NB4 (cell line): Measurements from ENCODE around the gene PDZRN3.

Experiments
- CTCF ChIP-seq: IDR thresholded peaks from one replicate; pipeline ENCODE4 v1.5.1; 2012; ENCODE audit warnings: low read depth, low read length
- MYC ChIP-seq: IDR thresholded peaks from 2 replicates; pipeline ENCODE4 v1.6.1; 2011; ENCODE audit warnings: low read depth, low read length
- POLR2A ChIP-seq: IDR thresholded peaks from 2 replicates; pipeline ENCODE4 v1.6.1; 2011; ENCODE audit warnings: mild to moderate bottlenecking; ENCODE audit not compliant: insufficient read length; ENCODE audit errors: extremely low read depth

- TF ChIP-seq CTCF (no peak), MYC (no peak), POLR2A (no peak)
Observed at GRCh38 chr3:73513260-73513659, 111.5 kb downstream of the PDZRN3 start.
